K562 (cell line): ENCODE measurements around the gene PPP4R1. TPM values are rescaled to one million over a fixed set of nuclear protein-coding genes. Genes with fewer than 3 reads are reported as not detected.

Experiments used
- ATAC-seq: fragments of 200-7000 bp; cut with Tn5 transposase; 3 replicates; pipeline ENCODE4 v1.9.1; 2020; ENCODE audit warnings: moderate library complexity
- BruUV-seq: library from RNA; stranded (reverse); fragments of 400-500 nt; replicated peaks from 2 replicates; lab custom pipeline; 2021; lab: Mats Ljungman, UMichigan
- CTCF ChIA-PET: fragments of 300-600 bp; formaldehyde crosslinking; extraction: SDS; loops from one replicate; lab custom pipeline; 2021; ENCODE audit warnings: low intra/inter-chr PET ratio; lab: Yijun Ruan, JAX
- POLR2A ChIA-PET: fragments of 300-600, 350-650 bp; sonication (Branson Sonifier 250); formaldehyde crosslinking; extraction: SDS; loops from one replicate; lab custom pipeline; 2021; ENCODE audit warnings: antibody characterized with exemption, inconsistent platforms; lab: Yijun Ruan, JAX
- DNase-seq, 4 experiments: peaks; one replicate each; pipeline versions ENCODE4 v3.0.0 to v3.0.0-alpha.2; 2011 to 2018; ENCODE audit warnings: low spot score in 3 of 4, mixed read lengths in 3 of 4; ENCODE audit errors: extremely low read depth in 1 of 4
- FAIRE-seq: peaks from 2 replicates; lab custom pipeline; 2011; peaks lifted over from hg19 to GRCh38; lab: Jason Lieb, UNC
- H2AFZ ChIP-seq: 2 replicates; pipeline ENCODE4 v1.6.0; 2011; ENCODE audit warnings: low read depth, low read length, control low read depth, inconsistent platforms
- H3K27ac ChIP-seq: fragments of 200-600 bp; 3 replicates; pipeline ENCODE4 v1.8.0; 2011; ENCODE audit warnings: low read depth, mild to moderate bottlenecking, control low read depth, inconsistent platforms, low read length, moderate library complexity, mixed read lengths; ENCODE audit errors: extremely low read depth
- H3K27me3 ChIP-seq, 2 experiments: fragments of 300-600 bp in 1 of 2; 2 replicates in 1 of 2; 3 replicates in 1 of 2; pipeline versions ENCODE4 v1.6.0 to v1.8.0; 2011; ENCODE audit warnings: inconsistent platforms in 2 of 2, low read length in 2 of 2, mild to moderate bottlenecking in 1 of 2, mixed read lengths in 1 of 2, moderate library complexity in 1 of 2; ENCODE audit not compliant: control insufficient read depth in 2 of 2, insufficient read depth in 2 of 2
- H3K36me3 ChIP-seq: fragments of 300-600 bp; 3 replicates; pipeline ENCODE4 v1.8.0; 2011; ENCODE audit warnings: mild to moderate bottlenecking, low read length, inconsistent platforms; ENCODE audit not compliant: control insufficient read depth, insufficient read depth
- H3K4me1 ChIP-seq, 2 experiments: fragments of 200-600 bp in 1 of 2; replicated peaks in 1 of 2; 2 replicates in 1 of 2; 3 replicates in 1 of 2; pipeline versions ENCODE4 v1.5.1 to v1.8.0; 2011; ENCODE audit warnings: inconsistent platforms in 2 of 2, low read length in 2 of 2, mild to moderate bottlenecking in 1 of 2, mixed read lengths in 1 of 2, moderate library complexity in 1 of 2; ENCODE audit not compliant: control insufficient read depth in 2 of 2, insufficient read depth in 2 of 2
- H3K4me2 ChIP-seq: 2 replicates; pipeline ENCODE4 v1.6.1; 2011; ENCODE audit warnings: low read length, control low read depth, inconsistent platforms, mixed read lengths; ENCODE audit not compliant: insufficient read depth
- H3K4me3 ChIP-seq: fragments of 200-600 bp; sonication (generic), shearing (Covaris generic); 2 replicates; pipeline ENCODE4 v1.5.1; 2016; ENCODE audit warnings: control low read depth, inconsistent platforms
- H3K79me2 ChIP-seq: fragments of 200-600 bp; 3 replicates; pipeline ENCODE4 v1.8.0; 2011; ENCODE audit warnings: low read length, inconsistent platforms; ENCODE audit not compliant: control insufficient read depth, insufficient read depth
- H3K9ac ChIP-seq, 2 experiments: 2 replicates each; pipeline versions ENCODE4 v1.6.0 to v1.6.1; 2011; ENCODE audit warnings: low read depth in 2 of 2, low read length in 2 of 2, control low read depth in 1 of 2, inconsistent platforms in 1 of 2, mild to moderate bottlenecking in 1 of 2, mixed read lengths in 1 of 2; ENCODE audit not compliant: insufficient read depth in 1 of 2
- H3K9me1 ChIP-seq: one replicate; pipeline ENCODE4 v1.6.0; 2011; ENCODE audit warnings: inconsistent platforms, mild to moderate bottlenecking, low read length, moderate library complexity; ENCODE audit not compliant: control insufficient read depth, insufficient read depth
- H3K9me3 ChIP-seq: replicated peaks from 2 replicates; pipeline ENCODE4 v1.5.1; 2011; ENCODE audit warnings: low read depth, low read length, inconsistent platforms; ENCODE audit not compliant: control insufficient read depth, insufficient read depth
- H4K20me1 ChIP-seq: replicated peaks from 2 replicates; pipeline ENCODE4 v1.6.1; 2011; ENCODE audit warnings: low read length, inconsistent platforms, mixed read lengths; ENCODE audit not compliant: control insufficient read depth, insufficient read depth
- ARID2 ChIP-seq: fragments of 450-650 bp; IDR thresholded peaks from 2 replicates; pipeline ENCODE4 v1.6.1; 2017; ENCODE audit warnings: antibody characterized with exemption, mild to moderate bottlenecking
- CBX8 ChIP-seq: fragments of 200-600 bp; sonication (generic); IDR thresholded peaks from 2 replicates; pipeline ENCODE4 v1.6.1; 2012; ENCODE audit warnings: borderline replicate concordance, mixed run types, low read depth, mild to moderate bottlenecking, moderate library complexity, mixed read lengths, low read length, control low read depth, inconsistent platforms; ENCODE audit not compliant: poor library complexity, severe bottlenecking; ENCODE audit errors: extremely low read depth
- CHD2 ChIP-seq: IDR thresholded peaks from 2 replicates; pipeline ENCODE4 v1.6.1; 2011; ENCODE audit warnings: low read depth, low read length
- E2F6 ChIP-seq, 2 experiments: IDR thresholded peaks; 2 replicates each; pipeline ENCODE4 v1.6.1; 2011; ENCODE audit warnings: borderline replicate concordance in 1 of 2, control low read depth in 1 of 2, low read depth in 1 of 2, low read length in 1 of 2, mild to moderate bottlenecking in 1 of 2, mixed read lengths in 1 of 2, moderate library complexity in 1 of 2; ENCODE audit not compliant: insufficient read depth in 1 of 2, insufficient read length in 1 of 2, poor library complexity in 1 of 2, severe bottlenecking in 1 of 2; ENCODE audit errors: extremely low read depth in 1 of 2
- HDAC2 ChIP-seq: fragments of 450-650 bp; IDR thresholded peaks from 2 replicates; pipeline ENCODE4 v1.6.1; 2016; ENCODE audit warnings: mild to moderate bottlenecking
- KAT7 ChIP-seq: sonication (generic); formaldehyde crosslinking; IDR thresholded peaks from 2 replicates; pipeline ENCODE4 v1.8.0; 2022; ENCODE audit warnings: missing genetic modification reagents, mild to moderate bottlenecking, borderline replicate concordance
- KDM4B ChIP-seq, 2 experiments: fragments of 450-650 bp in 1 of 2; sonication (generic) in 1 of 2; IDR thresholded peaks; 2 replicates each; pipeline ENCODE4 v1.6.1; 2016 to 2017; ENCODE audit warnings: borderline replicate concordance in 2 of 2, antibody characterized with exemption in 1 of 2, low read depth in 1 of 2, mild to moderate bottlenecking in 1 of 2
- TRIM24 ChIP-seq, 2 experiments: fragments of 450-650 bp; IDR thresholded peaks; 2 replicates each; pipeline ENCODE4 v1.6.1; 2016
- ZNF512 ChIP-seq: IDR thresholded peaks from 2 replicates; pipeline ENCODE4 v1.6.1; 2016; ENCODE audit warnings: missing genetic modification characterization, missing compliant biosample characterization
- WGBS: fragments of 100-300 bp; shearing (Covaris generic); methylation state at CpG from one replicate; pipeline ENCODE4 v1.1.6; 2016; ENCODE audit warnings: low coverage, mixed read lengths; ENCODE audit not compliant: insufficient coverage; ENCODE audit errors: missing lambda C conversion rate; 5-methylcytosine and 5-hydroxymethylcytosine counted together
- in situ Hi-C: fragments of 300-500 bp; cut with MboI; formaldehyde crosslinking; loops from 4 replicates; pipeline ENCODE4 v1.15.0; 2018; ENCODE audit warnings: inconsistent platforms, mixed read lengths
- intact Hi-C: fragments of 100-400 bp; cut with micrococcal nuclease; formaldehyde crosslinking; loops from 2 replicates; pipeline ENCODE4 v1.14.2; 2022
- polyA plus RNA-seq, 8 experiments: library from polyadenylated mRNA; depleted of rRNA in 4 of 8; stranded (reverse) in 5 of 8; unstranded in 3 of 8; fragments of >200 nt; fragmentation: Nextera tagmentation in 2 of 8; fragmentation: Illumina TruSeq in 1 of 8; extraction: Ambion mirVana in 2 of 8; extraction: Trizol in 1 of 8; gene quantifications; 2 replicates each; pipeline versions ENCODE4 v1.2.1 to v1.2.3, GENCODE V29; 2011 to 2014; ENCODE audit warnings: inconsistent platforms in 1 of 8, missing spikeins in 1 of 8
- total RNA-seq, 7 experiments: library from RNA; depleted of rRNA in 6 of 7; stranded (reverse); fragments of >200 nt in 6 of 7; fragmentation: Illumina TruSeq in 2 of 7; extraction: Trizol in 2 of 7; gene quantifications; 2 replicates each; pipeline versions ENCODE4 v1.2.1 to v1.2.3, GENCODE V29; 2011 to 2021; ENCODE audit warnings: low replicate concordance in 1 of 7
- TF ChIP-seq, protein P1 (sequence below), 2 experiments: fragments of 450-650 bp in 1 of 2; IDR thresholded peaks; 2 replicates each; pipeline ENCODE4 v1.6.1; 2011 to 2017; ENCODE audit warnings: low read depth in 2 of 2, antibody characterized with exemption in 1 of 2, borderline replicate concordance in 1 of 2, low read length in 1 of 2, mild to moderate bottlenecking in 1 of 2, mixed read lengths in 1 of 2; ENCODE audit not compliant: control insufficient read depth in 1 of 2

The PPP4R1 gene
- total and polyA plus RNA-seq, 9 of the 15 experiments (the other 6 are each of a cell fraction or from before 2014, with no cell fraction given), result 23.5 to 136 (median 84.5) TPM

DNA sequence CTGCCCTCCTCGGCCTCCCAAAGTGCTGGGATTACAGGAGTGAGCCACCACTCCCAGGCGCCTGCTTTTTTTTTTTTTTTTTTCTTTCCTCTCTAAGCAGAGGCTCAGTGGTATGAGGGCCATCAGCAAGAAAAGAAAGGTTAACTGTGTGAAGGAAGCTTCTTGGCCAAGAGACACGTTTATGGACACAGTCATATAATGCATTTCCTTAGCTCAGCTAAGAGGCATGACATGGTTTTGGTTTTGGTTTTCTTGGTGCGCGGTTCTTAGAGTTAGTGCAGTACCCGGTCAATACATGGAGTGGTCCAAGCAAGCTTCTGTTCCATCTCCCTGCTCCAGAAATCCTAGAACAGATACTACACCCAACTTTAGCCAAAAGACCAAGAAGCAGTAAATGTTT lies 96.5 kb downstream of the PPP4R1 start:
- no peaks in the 10 kb centered on the region for H3K4me1 ChIP-seq
- DNase-seq, result no peak
- no peaks in the 10 kb centered on the region for H4K20me1 ChIP-seq
- in situ Hi-C loops (loop anchor here (25.0 kb wide), 1 partner anchor 856 kb away; no protein-coding TSS in a partner anchor), intact Hi-C loops (loop anchor here (2.0 to 10.0 kb wide), 2 partner anchors 373 to 445 kb away; no protein-coding TSS in a partner anchor)
- no peak overlapping the region for H3K27ac ChIP-seq
- H3K9me1 ChIP-seq, result no peaks in the 10 kb centered on the region
- H3K27me3 ChIP-seq, result no peaks in the 10 kb centered on the region
- CTCF ChIA-PET, result no interaction called here
- H3K79me2 ChIP-seq, result peaks cover 21% of the 10 kb centered on the region; the same call in 2 of the 3 replicates
- no TSS peak for BruUV-seq
- H2AFZ ChIP-seq, result no peak overlapping the region
- 89% methylated on average over 5 of the region's 6 CpGs for WGBS
- FAIRE-seq, result no peak
- H3K36me3 ChIP-seq, result peaks cover 68% of the 10 kb centered on the region
- POLR2A ChIA-PET, result interaction anchor here (0.5 to 1.1 kb wide), 2 partner anchors 27 to 182 kb away, joined by 3 read pairs; no protein-coding TSS in a partner anchor
- H3K9ac ChIP-seq, result no peak overlapping the region
- H3K4me2 ChIP-seq, result no peak overlapping the region
- ATAC-seq, result no peak
- H3K4me3 ChIP-seq, result no peak overlapping the region
- H3K9me3 ChIP-seq, result no peaks in the 10 kb centered on the region
- TF ChIP-seq E2F6 (IDR thresholded peaks at IDR 0.05; ENCODE audit: borderline replicate concordance in 1 of 2, extremely low read depth in 1 of 2, insufficient read depth in 1 of 2, insufficient read length in 1 of 2, low read depth in 1 of 2, low read length in 1 of 2, poor library complexity in 1 of 2, severe bottlenecking in 1 of 2), result no peak
- no peak for TF ChIP-seq KAT7 (CRISPR knock-in tag)
- TF ChIP-seq, protein P1, sequence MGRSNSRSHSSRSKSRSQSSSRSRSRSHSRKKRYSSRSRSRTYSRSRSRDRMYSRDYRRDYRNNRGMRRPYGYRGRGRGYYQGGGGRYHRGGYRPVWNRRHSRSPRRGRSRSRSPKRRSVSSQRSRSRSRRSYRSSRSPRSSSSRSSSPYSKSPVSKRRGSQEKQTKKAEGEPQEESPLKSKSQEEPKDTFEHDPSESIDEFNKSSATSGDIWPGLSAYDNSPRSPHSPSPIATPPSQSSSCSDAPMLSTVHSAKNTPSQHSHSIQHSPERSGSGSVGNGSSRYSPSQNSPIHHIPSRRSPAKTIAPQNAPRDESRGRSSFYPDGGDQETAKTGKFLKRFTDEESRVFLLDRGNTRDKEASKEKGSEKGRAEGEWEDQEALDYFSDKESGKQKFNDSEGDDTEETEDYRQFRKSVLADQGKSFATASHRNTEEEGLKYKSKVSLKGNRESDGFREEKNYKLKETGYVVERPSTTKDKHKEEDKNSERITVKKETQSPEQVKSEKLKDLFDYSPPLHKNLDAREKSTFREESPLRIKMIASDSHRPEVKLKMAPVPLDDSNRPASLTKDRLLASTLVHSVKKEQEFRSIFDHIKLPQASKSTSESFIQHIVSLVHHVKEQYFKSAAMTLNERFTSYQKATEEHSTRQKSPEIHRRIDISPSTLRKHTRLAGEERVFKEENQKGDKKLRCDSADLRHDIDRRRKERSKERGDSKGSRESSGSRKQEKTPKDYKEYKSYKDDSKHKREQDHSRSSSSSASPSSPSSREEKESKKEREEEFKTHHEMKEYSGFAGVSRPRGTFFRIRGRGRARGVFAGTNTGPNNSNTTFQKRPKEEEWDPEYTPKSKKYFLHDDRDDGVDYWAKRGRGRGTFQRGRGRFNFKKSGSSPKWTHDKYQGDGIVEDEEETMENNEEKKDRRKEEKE (IDR thresholded peaks at IDR 0.05; ENCODE audit: borderline replicate concordance in 1 of 2, control insufficient read depth in 1 of 2, low read depth in 2 of 2, low read length in 1 of 2), result no peak
- TF ChIP-seq KDM4B (IDR thresholded peaks at IDR 0.05; ENCODE audit: borderline replicate concordance in 2 of 2, low read depth in 1 of 2), result no peak
- TF ChIP-seq ZNF512 (tag), result no peak
- TF ChIP-seq TRIM24 (IDR thresholded peaks at IDR 0.05), result no peak
- no peak for TF ChIP-seq CBX8
- TF ChIP-seq ARID2, result no peak
- no peak for TF ChIP-seq HDAC2
- no peak for TF ChIP-seq CHD2
